ENCODE data around the gene ANKUB1. TPM values are rescaled to one million over a fixed set of nuclear protein-coding genes. Genes with fewer than 3 reads are reported as not detected.

The ANKUB1 gene
- total and polyA plus RNA-seq, 2 donors (not counting 1 experiment from before 2014, with no cell fraction given) = not detected

- Histone ChIP-seq H3K4me1 (ENCODE audit: control insufficient read depth in 2 of 2, insufficient read depth in 2 of 2, low read length in 2 of 2) (peaks cover 0 to 8% of the 10 kb centered on the region in 2 donors), H3K9ac (ENCODE audit: low read length) (no peak overlapping the region), H3K27me3 (replicated peaks in 1 of 4; ENCODE audit: control extremely low read depth in 1 of 4, control insufficient read depth in 3 of 4, insufficient read depth in 4 of 4, low read length in 3 of 4) (peaks cover 0 to 3% (median 0%) of the 10 kb centered on the region in 4 experiments), H3K9me3 (ENCODE audit: control extremely low read depth in 1 of 3, control insufficient read depth in 2 of 3, insufficient read depth in 1 of 3, low read length in 2 of 3) (no peaks in the 10 kb centered on the region), H3K4me2 (replicated peaks; ENCODE audit: low read depth, low read length, poor library complexity, severe bottlenecking) (no peak overlapping the region), H4K20me1 (ENCODE audit: control insufficient read depth, insufficient read depth, low read length, poor library complexity, severe bottlenecking) (no peaks in the 10 kb centered on the region), H3K36me3 (replicated peaks in 1 of 2; ENCODE audit: control extremely low read depth in 1 of 2, control insufficient read depth in 1 of 2, extremely low read depth in 1 of 2, insufficient read depth in 2 of 2, low read length in 1 of 2) (no peaks in the 10 kb centered on the region), H3K27ac (ENCODE audit: low read length in 2 of 2) (no peak overlapping the region), H3K79me2 (ENCODE audit: control insufficient read depth, insufficient read depth, low read length) (no peaks in the 10 kb centered on the region), H2AFZ (ENCODE audit: insufficient read depth, low read depth, low read length, poor library complexity, severe bottlenecking) (no peak overlapping the region), H3K4me3 (ENCODE audit: control extremely low read depth in 1 of 5, extremely low read depth in 1 of 5, insufficient read depth in 1 of 5, low read depth in 2 of 5, low read length in 4 of 5) (no peak overlapping the region)
- ATAC-seq (ENCODE audit: low read depth) (no peak), DNase-seq (no peak)
- no CpG with 5 or more reads among the region's 2 CpGs for WGBS (ENCODE audit: insufficient coverage)
- H3K4me3 Mint-ChIP-seq = no peak overlapping the region
- intact Hi-C loops (cut with micrococcal nuclease) = no loop called here
- ChIA-PET CTCF (interaction anchor here (3.7 kb wide), 1 partner anchor 38 kb away, joined by 307 read pairs; no protein-coding TSS in a partner anchor), POLR2A (no interaction called here)
- H3K9me3 Mint-ChIP-seq (ENCODE audit: insufficient read depth) = no peaks in the 10 kb centered on the region
- TF ChIP-seq CTCF (IDR thresholded peaks at IDR 0.05) = no peak
- no peak for TF ChIP-seq EZH2 (IDR thresholded peaks at IDR 0.05; ENCODE audit: borderline replicate concordance, insufficient read depth, low read depth, low read length, poor library complexity, severe bottlenecking)
- H3K4me1 Mint-ChIP-seq = peaks cover 15% of the 10 kb centered on the region
- peaks cover 7% of the 10 kb centered on the region for H3K27me3 Mint-ChIP-seq
- no peak overlapping the region for H3K27ac Mint-ChIP-seq
Observed at GRCh38 chr3:149806171-149806778, 13.9 kb upstream of the ANKUB1 start.

- H3K79me2 ChIP-seq (ENCODE audit: control insufficient read depth, insufficient read depth, low read length) = no peaks in the 10 kb centered on the region
- no peak overlapping the region for H3K4me3 Mint-ChIP-seq
- H3K4me3 ChIP-seq (ENCODE audit: control extremely low read depth in 1 of 5, extremely low read depth in 1 of 5, insufficient read depth in 1 of 5, low read depth in 2 of 5, low read length in 4 of 5) = no peak overlapping the region
- H3K4me2 ChIP-seq (replicated peaks; ENCODE audit: low read depth, low read length, poor library complexity, severe bottlenecking) = no peak overlapping the region
- H3K4me1 ChIP-seq (ENCODE audit: control insufficient read depth in 2 of 2, insufficient read depth in 2 of 2, low read length in 2 of 2) = no peaks in the 10 kb centered on the region
- DNase-seq (no peak), ATAC-seq (ENCODE audit: low read depth) (no peak)
- H3K27ac Mint-ChIP-seq = no peak overlapping the region
- no peak overlapping the region for H2AFZ ChIP-seq (ENCODE audit: insufficient read depth, low read depth, low read length, poor library complexity, severe bottlenecking)
- peaks cover 2% of the 10 kb centered on the region for H3K9me3 Mint-ChIP-seq (ENCODE audit: insufficient read depth)
- H3K27ac ChIP-seq (ENCODE audit: low read length in 2 of 2) = no peak overlapping the region
- CTCF ChIA-PET = interaction anchor here (1.5 to 2.1 kb wide), 3 partner anchors 30 to 49 kb away, joined by 3 to 8 read pairs (median 4); partner anchors contain the start of gene COMMD2
- TF ChIP-seq CTCF (IDR thresholded peaks at IDR 0.05) (no peak), EZH2 (IDR thresholded peaks at IDR 0.05; ENCODE audit: borderline replicate concordance, insufficient read depth, low read depth, low read length, poor library complexity, severe bottlenecking) (no peak)
- no peaks in the 10 kb centered on the region for H3K9me3 ChIP-seq (ENCODE audit: control extremely low read depth in 1 of 3, control insufficient read depth in 2 of 3, insufficient read depth in 1 of 3, low read length in 2 of 3)
- no CpG with 5 or more reads among the region's 5 CpGs for WGBS (ENCODE audit: insufficient coverage)
- no peak overlapping the region for H3K9ac ChIP-seq (ENCODE audit: low read length)
- H3K36me3 ChIP-seq (replicated peaks in 1 of 2; ENCODE audit: control extremely low read depth in 1 of 2, control insufficient read depth in 1 of 2, extremely low read depth in 1 of 2, insufficient read depth in 2 of 2, low read length in 1 of 2) = no peaks in the 10 kb centered on the region
- peaks cover 9% of the 10 kb centered on the region for H3K4me1 Mint-ChIP-seq
- peaks cover 4% of the 10 kb centered on the region for H3K27me3 Mint-ChIP-seq
- POLR2A ChIA-PET = no interaction called here
- intact Hi-C loops (cut with micrococcal nuclease) = no loop called here
- no peaks in the 10 kb centered on the region for H4K20me1 ChIP-seq (ENCODE audit: control insufficient read depth, insufficient read depth, low read length, poor library complexity, severe bottlenecking)
- H3K27me3 ChIP-seq (replicated peaks in 1 of 4; ENCODE audit: control extremely low read depth in 1 of 4, control insufficient read depth in 3 of 4, insufficient read depth in 4 of 4, low read length in 3 of 4) = no peaks in the 10 kb centered on the region
Observed at GRCh38 chr3:149801639-149802038, 9.3 kb upstream of the ANKUB1 start.
